ENCODE measurements around the gene GPR153. TPM values are rescaled to one million over a fixed set of nuclear protein-coding genes. Genes with fewer than 3 reads are reported as not detected.
A peak's percentile ranks its signal among the peaks of the same experiment; 100 is the strongest.

Gene GPR153
- total and polyA plus RNA-seq, 2 donors (not counting 1 experiment from before 2014, with no cell fraction given): 0.04 to 0.20 TPM

DNA sequence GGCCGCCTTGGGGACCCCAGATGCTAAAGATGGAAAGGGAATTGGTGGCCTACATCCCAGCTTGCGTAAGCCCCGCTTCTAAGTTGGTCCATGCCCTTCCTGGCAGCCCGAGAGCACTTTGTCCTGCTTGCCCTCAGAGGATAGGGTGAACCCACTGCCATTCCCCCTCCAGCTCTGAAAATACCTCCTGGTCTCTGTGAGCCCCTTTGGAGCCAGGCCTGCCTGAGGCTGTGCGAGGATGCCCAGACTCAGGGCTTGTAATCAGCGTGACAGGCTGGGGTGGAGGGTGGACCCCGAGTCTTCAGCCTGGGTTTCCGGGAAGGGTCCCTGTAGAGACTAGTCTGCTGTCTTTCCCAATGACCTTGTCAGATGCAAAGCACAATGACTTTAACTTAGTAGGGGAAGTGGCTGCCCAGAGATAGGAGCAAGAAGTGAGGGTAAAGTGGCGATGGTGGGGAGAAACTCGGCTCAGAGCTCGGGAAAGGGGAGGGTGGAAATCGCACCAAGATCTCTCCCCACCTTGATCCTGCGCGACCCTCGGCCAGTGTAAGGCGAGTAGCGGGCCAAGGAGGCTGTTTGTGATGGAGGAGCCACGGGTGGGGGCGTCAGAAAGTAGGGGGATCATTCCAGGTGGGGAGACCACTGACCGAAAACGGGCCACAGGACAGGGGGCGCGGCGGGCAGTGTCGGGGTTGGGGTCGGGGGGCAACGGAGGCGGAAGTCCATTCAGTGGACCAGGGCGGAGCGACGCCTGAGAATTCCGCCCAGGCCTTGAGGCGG is 19.6 kb downstream of the GPR153 start:
- H3K27ac ChIP-seq (ENCODE audit: low read length in 2 of 2): no peak overlapping the region
- Mint-ChIP-seq H3K27me3 (peaks cover 32% of the 10 kb centered on the region), H3K4me1 (peaks cover 8% of the 10 kb centered on the region), H3K4me3 (peak overlapping the region; percentile 24), H3K27ac (no peak overlapping the region), H3K9me3 (ENCODE audit: insufficient read depth) (no peaks in the 10 kb centered on the region)
- no peak overlapping the region for H3K4me3 ChIP-seq (ENCODE audit: control extremely low read depth in 1 of 5, extremely low read depth in 1 of 5, insufficient read depth in 1 of 5, low read depth in 2 of 5, low read length in 4 of 5)
- H4K20me1 ChIP-seq (ENCODE audit: control insufficient read depth, insufficient read depth, low read length, poor library complexity, severe bottlenecking): peaks cover 6% of the 10 kb centered on the region
- H3K4me2 ChIP-seq (replicated peaks; ENCODE audit: low read depth, low read length, poor library complexity, severe bottlenecking): peak overlapping the region; percentile 52
- ChIA-PET CTCF (no interaction called here), POLR2A (interaction anchor here (0.6 kb wide), 1 partner anchor 17 kb away, joined by 3 read pairs; no protein-coding TSS in a partner anchor)
- H3K9me3 ChIP-seq (ENCODE audit: control extremely low read depth in 1 of 3, control insufficient read depth in 2 of 3, insufficient read depth in 1 of 3, low read length in 2 of 3): peaks cover 0 to 29% (median 0%) of the 10 kb centered on the region in 3 donors
- no peaks in the 10 kb centered on the region for H3K79me2 ChIP-seq (ENCODE audit: control insufficient read depth, insufficient read depth, low read length)
- intact Hi-C loops (cut with micrococcal nuclease): no loop called here
- WGBS (ENCODE audit: insufficient coverage): 15% methylated on average over 29 of the region's 33 CpGs
- no peak overlapping the region for H2AFZ ChIP-seq (ENCODE audit: insufficient read depth, low read depth, low read length, poor library complexity, severe bottlenecking)
- TF ChIP-seq CTCF (IDR thresholded peaks at IDR 0.05) (no peak), EZH2 (IDR thresholded peaks at IDR 0.05; ENCODE audit: borderline replicate concordance, insufficient read depth, low read depth, low read length, poor library complexity, severe bottlenecking) (no peak)
- H3K27me3 ChIP-seq (replicated peaks in 1 of 4; ENCODE audit: control extremely low read depth in 1 of 4, control insufficient read depth in 3 of 4, insufficient read depth in 4 of 4, low read length in 3 of 4): peaks cover 0 to 66% (median 41%) of the 10 kb centered on the region in 4 experiments
- no peak for DNase-seq
- no peak for ATAC-seq (ENCODE audit: low read depth)
- no peak overlapping the region for H3K9ac ChIP-seq (ENCODE audit: low read length)
- H3K36me3 ChIP-seq (replicated peaks in 1 of 2; ENCODE audit: control extremely low read depth in 1 of 2, control insufficient read depth in 1 of 2, extremely low read depth in 1 of 2, insufficient read depth in 2 of 2, low read length in 1 of 2): no peaks in the 10 kb centered on the region
- peaks cover 21 to 26% of the 10 kb centered on the region in 2 donors for H3K4me1 ChIP-seq (ENCODE audit: control insufficient read depth in 2 of 2, insufficient read depth in 2 of 2, low read length in 2 of 2)
